Spleen (tissue), 11 donors: ENCODE measurements around the gene LMAN1. TPM values are rescaled to one million over a fixed set of nuclear protein-coding genes. Genes with fewer than 3 reads are reported as not detected.

Source experiments
- DNase-seq: peaks from one replicate; pipeline ENCODE4 v3.0.0-alpha.2; 2020
- H3K27ac ChIP-seq, 8 donors: fragments of 200-600 bp; sonication (generic) in 7 of 8; 1 replicate in 4 of 8; 2 replicates in 4 of 8; pipeline versions ENCODE4 v1.5.0 to v1.8.0; 2016 to 2021; ENCODE audit warnings: inconsistent platforms in 4 of 8, mild to moderate bottlenecking in 4 of 8, moderate library complexity in 1 of 8
- H3K27me3 ChIP-seq, 7 donors: fragments of 200-600 bp; sonication (generic) in 6 of 7; replicated peaks in 1 of 7; 1 replicate in 4 of 7; 2 replicates in 3 of 7; pipeline versions ENCODE4 v1.5.0 to v1.8.0; 2016 to 2021; ENCODE audit warnings: inconsistent platforms in 3 of 7, mild to moderate bottlenecking in 1 of 7
- H3K36me3 ChIP-seq, 6 donors: fragments of 200-600 bp; sonication (generic) in 5 of 6; 1 replicate in 4 of 6; 2 replicates in 2 of 6; pipeline versions ENCODE4 v1.5.0 to v1.8.0; 2016 to 2021; ENCODE audit warnings: inconsistent platforms in 2 of 6
- H3K4me1 ChIP-seq, 6 donors: fragments of 200-600 bp; sonication (generic) in 5 of 6; 1 replicate in 3 of 6; 2 replicates in 3 of 6; pipeline versions ENCODE4 v1.5.0 to v1.8.0; 2016 to 2021; ENCODE audit warnings: inconsistent platforms in 3 of 6
- H3K4me3 ChIP-seq, 8 donors: fragments of 200-600 bp; sonication (generic) in 7 of 8; 1 replicate in 4 of 8; 2 replicates in 4 of 8; pipeline versions ENCODE4 v1.5.0 to v1.8.0; 2016 to 2021; ENCODE audit warnings: inconsistent platforms in 4 of 8, mild to moderate bottlenecking in 4 of 8, moderate library complexity in 2 of 8
- H3K9me3 ChIP-seq, 8 donors: fragments of 200-600 bp; sonication (generic) in 7 of 8; 1 replicate in 4 of 8; 2 replicates in 4 of 8; pipeline versions ENCODE4 v1.5.0 to v1.8.0; 2016 to 2021; ENCODE audit warnings: inconsistent platforms in 4 of 8
- POLR2A ChIP-seq, 3 donors: fragments of 450-650 bp; IDR thresholded peaks; one replicate each; pipeline ENCODE4 v1.5.1; 2017; ENCODE audit warnings: antibody characterized with exemption in 3 of 3, mild to moderate bottlenecking in 1 of 3
- POLR2AphosphoS5 ChIP-seq, 3 donors: sonication (generic); formaldehyde crosslinking; IDR thresholded peaks; one replicate each; pipeline ENCODE4 v1.5.1; 2017; ENCODE audit warnings: antibody characterized with exemption in 3 of 3
- WGBS, 5 donors: extraction: QIAGEN DNeasy Blood & Tissue Kit in 3 of 5; methylation state at CpG; one replicate each; pipeline versions ENCODE4 v1.1.5 to v1.1.7; 2013 to 2018; 5-methylcytosine and 5-hydroxymethylcytosine counted together
- intact Hi-C: fragments of 100-400 bp; cut with DNase I; formaldehyde crosslinking; loops from one replicate; pipeline ENCODE4 v1.15.0; 2023; ENCODE audit warnings: low total_unique reads
- polyA plus RNA-seq, 3 donors: library from polyadenylated mRNA; stranded (reverse); fragments of 200-250 nt; gene quantifications; one replicate each; pipeline ENCODE4 v1.2.1, GENCODE V29; 2013
- total RNA-seq, 7 donors: library from RNA; depleted of rRNA in 3 of 7; stranded (reverse); fragments of >200 nt in 3 of 7; fragmentation: NEBNext Ultra II Directional in 4 of 7; extraction: Animal tissue kit (Norgen Biotek cat#: 25700) in 4 of 7; gene quantifications; one replicate each; pipeline versions ENCODE4 v1.1.0 to v1.2.1, GENCODE V29; 2016 to 2021
- TF ChIP-seq, protein P1 (sequence below), 11 experiments: fragments of 200-600 bp in 7 of 11; fragments of 450-650 bp in 4 of 11; sonication (generic) in 4 of 11; IDR thresholded peaks in 8 of 11; conservative IDR thresholded peaks in 3 of 11; 1 replicate in 7 of 11; 2 replicates in 4 of 11; pipeline versions ENCODE4 v1.4.0 to v1.8.0; 2016 to 2021; ENCODE audit warnings: antibody characterized with exemption in 11 of 11, inconsistent platforms in 4 of 11, mild to moderate bottlenecking in 1 of 11
- donor health status: healthy with polysubstance abuse.
- donor health status: DM: no; HTN: no; CAD: no; lungs with moderate emphysema.
- donor health status: DM: no; HTN: no; CAD: no.
- donor health status: Bipolar disorder and iron deficiency.
- donor health status: healthy.
- donor health status: DM: no; HTN: no; CAD: no.
- donor health status: DM: yes; HTN: yes; CAD: no.

LMAN1 gene
- total and polyA plus RNA-seq, 10 donors = 10.0 to 97.9 (median 54.1) TPM

DNA sequence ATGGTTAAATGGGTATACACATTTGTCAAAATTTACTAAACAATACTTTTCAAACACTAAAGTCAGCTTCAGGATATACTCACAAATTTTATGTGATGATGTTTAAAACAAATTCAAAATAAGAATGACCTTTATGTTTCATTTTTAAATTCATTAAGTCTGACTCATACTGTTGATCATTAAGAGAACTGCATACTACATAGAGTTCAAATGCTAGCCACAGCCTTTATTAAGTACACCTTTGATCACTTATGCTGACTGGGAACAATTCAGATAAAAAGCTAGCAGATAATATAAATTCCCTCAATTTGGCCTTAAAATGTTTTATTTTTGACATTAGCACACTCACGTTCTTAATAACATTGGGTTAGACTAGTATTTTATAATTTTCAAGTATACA, 14.1 kb downstream of the LMAN1 start:
- intact Hi-C loops = no loop called here
- H3K4me1 ChIP-seq = no peaks in the 10 kb centered on the region
- WGBS, 5 donors = 0 to 65% (median 51%) methylated on average over 1 of the region's 1 CpG
- H3K4me3 ChIP-seq = no peak overlapping the region
- peaks cover 6 to 100% (median 89%) of the 10 kb centered on the region in 6 donors for H3K36me3 ChIP-seq
- TF ChIP-seq, protein P1, sequence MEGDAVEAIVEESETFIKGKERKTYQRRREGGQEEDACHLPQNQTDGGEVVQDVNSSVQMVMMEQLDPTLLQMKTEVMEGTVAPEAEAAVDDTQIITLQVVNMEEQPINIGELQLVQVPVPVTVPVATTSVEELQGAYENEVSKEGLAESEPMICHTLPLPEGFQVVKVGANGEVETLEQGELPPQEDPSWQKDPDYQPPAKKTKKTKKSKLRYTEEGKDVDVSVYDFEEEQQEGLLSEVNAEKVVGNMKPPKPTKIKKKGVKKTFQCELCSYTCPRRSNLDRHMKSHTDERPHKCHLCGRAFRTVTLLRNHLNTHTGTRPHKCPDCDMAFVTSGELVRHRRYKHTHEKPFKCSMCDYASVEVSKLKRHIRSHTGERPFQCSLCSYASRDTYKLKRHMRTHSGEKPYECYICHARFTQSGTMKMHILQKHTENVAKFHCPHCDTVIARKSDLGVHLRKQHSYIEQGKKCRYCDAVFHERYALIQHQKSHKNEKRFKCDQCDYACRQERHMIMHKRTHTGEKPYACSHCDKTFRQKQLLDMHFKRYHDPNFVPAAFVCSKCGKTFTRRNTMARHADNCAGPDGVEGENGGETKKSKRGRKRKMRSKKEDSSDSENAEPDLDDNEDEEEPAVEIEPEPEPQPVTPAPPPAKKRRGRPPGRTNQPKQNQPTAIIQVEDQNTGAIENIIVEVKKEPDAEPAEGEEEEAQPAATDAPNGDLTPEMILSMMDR (IDR thresholded peaks at IDR 0.05 in 8 of 11, conservative IDR thresholded peaks at IDR 0.05 in 3 of 11) = no peak
- TF ChIP-seq POLR2A (IDR thresholded peaks at IDR 0.05) (no peak), POLR2AphosphoS5 (IDR thresholded peaks at IDR 0.05) (no peak)
- DNase-seq = no peak
- H3K27ac ChIP-seq = no peak overlapping the region
- peaks cover 0 to 26% (median 19%) of the 10 kb centered on the region in 8 donors for H3K9me3 ChIP-seq
- no peaks in the 10 kb centered on the region for H3K27me3 ChIP-seq

GRCh38 chr18:59343926-59344325, 15.1 kb downstream of the LMAN1 start:
- WGBS, 5 donors = 96 to 100% (median 98%) methylated on average over 2 of the region's 2 CpGs
- no peaks in the 10 kb centered on the region for H3K4me1 ChIP-seq
- peaks cover 0 to 30% (median 24%) of the 10 kb centered on the region in 8 donors for H3K9me3 ChIP-seq
- TF ChIP-seq, protein P1 (IDR thresholded peaks at IDR 0.05 in 8 of 11, conservative IDR thresholded peaks at IDR 0.05 in 3 of 11) = no peak
- TF ChIP-seq POLR2A (IDR thresholded peaks at IDR 0.05) (no peak), POLR2AphosphoS5 (IDR thresholded peaks at IDR 0.05) (no peak)
- peaks cover 4 to 100% (median 91%) of the 10 kb centered on the region in 6 donors for H3K36me3 ChIP-seq
- H3K27me3 ChIP-seq = no peaks in the 10 kb centered on the region
- intact Hi-C loops = no loop called here
- no peak for DNase-seq
- no peak overlapping the region for H3K27ac ChIP-seq
- H3K4me3 ChIP-seq = no peak overlapping the region

DNA sequence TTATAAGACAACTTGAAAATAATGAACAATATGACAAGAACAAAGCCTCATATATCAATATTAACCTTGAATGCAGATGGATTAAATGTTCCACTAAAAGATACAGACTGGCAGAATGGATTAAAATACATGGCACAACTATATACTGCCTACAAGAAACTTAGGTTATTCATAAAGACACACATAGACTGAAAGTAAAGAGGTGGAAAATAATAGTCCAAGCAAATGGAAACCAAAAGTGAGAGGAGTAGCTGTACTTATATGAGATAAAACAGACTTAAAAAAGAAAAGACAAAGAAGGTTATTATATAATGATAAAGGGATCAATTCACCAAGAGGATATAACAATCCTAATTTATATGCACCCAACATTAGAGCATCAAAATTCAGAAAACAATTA, 18.2 kb downstream of the LMAN1 start:
- Histone ChIP-seq H3K4me3 (no peak overlapping the region), H3K27ac (no peak overlapping the region), H3K9me3 (peaks cover 0 to 30% (median 24%) of the 10 kb centered on the region in 8 donors), H3K36me3 (peaks cover 4 to 100% (median 89%) of the 10 kb centered on the region in 6 donors), H3K4me1 (no peaks in the 10 kb centered on the region), H3K27me3 (no peaks in the 10 kb centered on the region)
- DNase-seq = no peak
- TF ChIP-seq POLR2A (IDR thresholded peaks at IDR 0.05) = no peak
- intact Hi-C loops = no loop called here

- Histone ChIP-seq H3K4me1 (no peaks in the 10 kb centered on the region), H3K36me3 (peaks cover 0 to 100% (median 87%) of the 10 kb centered on the region in 6 donors), H3K27me3 (no peaks in the 10 kb centered on the region), H3K27ac (no peak overlapping the region), H3K9me3 (peaks cover 0 to 30% (median 24%) of the 10 kb centered on the region in 8 donors), H3K4me3 (no peak overlapping the region)
- TF ChIP-seq POLR2AphosphoS5 (IDR thresholded peaks at IDR 0.05) = no peak
- no peak for DNase-seq
- WGBS, 5 donors = 90 to 96% (median 94%) methylated on average over 2 of the region's 2 CpGs
- intact Hi-C loops = no loop called here
These were observed 18.8 kb downstream of the LMAN1 start for GRCh38 chr18:59340312-59340711.

DNA sequence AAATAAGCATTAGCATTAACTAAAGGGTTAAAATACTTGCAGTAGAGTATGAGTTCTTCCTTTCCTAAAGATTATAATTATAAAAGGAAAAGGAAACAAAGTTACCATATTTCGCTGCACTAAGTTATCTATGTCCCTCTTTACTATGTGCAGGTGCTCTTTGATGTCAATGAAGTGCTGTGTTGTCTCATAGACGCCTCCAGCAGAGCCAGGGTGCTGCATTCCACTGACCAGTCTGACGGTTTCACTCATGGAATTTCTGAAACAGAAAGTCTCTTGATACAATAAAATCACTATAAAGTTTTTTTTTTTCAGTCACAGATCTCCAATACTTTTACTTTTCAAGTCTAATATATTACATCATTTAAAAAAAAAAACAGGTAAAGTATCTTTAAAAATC, 26.1 kb downstream of the LMAN1 start:
- WGBS, 5 donors = 78 to 92% (median 88%) methylated on average over 3 of the region's 3 CpGs
- Histone ChIP-seq H3K27ac (no peak overlapping the region), H3K9me3 (no peaks in the 10 kb centered on the region), H3K4me3 (no peak overlapping the region), H3K4me1 (no peaks in the 10 kb centered on the region), H3K27me3 (no peaks in the 10 kb centered on the region), H3K36me3 (peaks cover 5 to 100% (median 82%) of the 10 kb centered on the region in 6 donors)
- intact Hi-C loops = no loop called here
- no peak for DNase-seq
- TF ChIP-seq POLR2AphosphoS5 (IDR thresholded peaks at IDR 0.05) (no peak), POLR2A (IDR thresholded peaks at IDR 0.05) (no peak)
- TF ChIP-seq, protein P1 (IDR thresholded peaks at IDR 0.05 in 8 of 11, conservative IDR thresholded peaks at IDR 0.05 in 3 of 11) = no peak
